HG02623 (cell line): Measurements from ENCODE around the gene PIGL.
A peak's percentile ranks its signal among the peaks of the same experiment; 100 is the strongest.
"Not testable (repeated sequence)": the region's sequence is repeated elsewhere in the genome, so short reads cannot be mapped to it uniquely, and the experiment has no call there.

ENCODE experiments used
- ATAC-seq: cut with Tn5 transposase; IDR thresholded peaks from one replicate; pipeline ENCODE4 v1.9.1; 2021; ENCODE audit warnings: moderate library complexity; ENCODE audit not compliant: unreplicated experiment

Gene PIGL

GRCh38 chr17:16217002-16217635 lies at the start of gene PIGL:
TSS of gene PIGL (plus strand) at chr17:16217210. CDS start at chr17:16217227, 17 bp downstream.
- ATAC-seq = peak; percentile 39

GRCh38 chr17:16171613-16172012 lies 45.4 kb upstream of the PIGL start:
- ATAC-seq = no peak

GRCh38 chr17:16178836-16179235 lies 38.2 kb upstream of the PIGL start:
- ATAC-seq = no peak

- no peak for ATAC-seq
Observed at GRCh38 chr17:16181581-16181980, 35.4 kb upstream of the PIGL start.

GRCh38 chr17:16187642-16188041 lies 29.4 kb upstream of the PIGL start:
- no peak for ATAC-seq

- ATAC-seq = no peak
Observed at GRCh38 chr17:16189791-16190348, 27.1 kb upstream of the PIGL start.

- ATAC-seq = no peak
Observed at GRCh38 chr17:16190703-16191360, 26.2 kb upstream of the PIGL start.

- ATAC-seq = no peak
Observed at GRCh38 chr17:16191604-16192003, 25.4 kb upstream of the PIGL start.

- ATAC-seq = not testable (repeated sequence)
Observed at GRCh38 chr17:16194307-16194835, 22.6 kb upstream of the PIGL start.

GRCh38 chr17:16197276-16197675 lies 19.7 kb upstream of the PIGL start:
- ATAC-seq = no peak

GRCh38 chr17:16199093-16199492 lies 17.9 kb upstream of the PIGL start:
- ATAC-seq = no peak

GRCh38 chr17:16201693-16202131 lies 15.3 kb upstream of the PIGL start:
- ATAC-seq = not testable (repeated sequence)

- ATAC-seq = not testable (repeated sequence)
Observed at GRCh38 chr17:16202554-16203500, 14.2 kb upstream of the PIGL start.

- not testable (repeated sequence) for ATAC-seq
Observed at GRCh38 chr17:16204763-16205162, 12.2 kb upstream of the PIGL start.

GRCh38 chr17:16211590-16211989 lies 5.4 kb upstream of the PIGL start:
- ATAC-seq = no peak

- ATAC-seq = no peak
Observed at GRCh38 chr17:16212793-16213192, 4.2 kb upstream of the PIGL start.

GRCh38 chr17:16214190-16215001 lies 2.6 kb upstream of the PIGL start:
- no peak for ATAC-seq

GRCh38 chr17:16215002-16215272 lies 2.1 kb upstream of the PIGL start:
- ATAC-seq = peak; percentile 28

GRCh38 chr17:16215273-16215964 lies 1.6 kb upstream of the PIGL start, which contains the start of gene NCOR1:
TSS of gene NCOR1 (minus strand) at chr17:16215534. CDS start at chr17:16194569, 20,965 bp downstream.
- ATAC-seq = peak; percentile 56

- ATAC-seq = no peak
Observed at GRCh38 chr17:16215965-16216316, 1.1 kb upstream of the PIGL start.
